K562 (cell line): Measurements from ENCODE around the gene CD9. TPM values are rescaled to one million over a fixed set of nuclear protein-coding genes. Genes with fewer than 3 reads are reported as not detected.

ENCODE experiments used
- ATAC-seq: fragments of 200-7000 bp; cut with Tn5 transposase; 3 replicates; pipeline ENCODE4 v1.9.1; 2020; ENCODE audit warnings: moderate library complexity
- BruUV-seq: library from RNA; stranded (reverse); fragments of 400-500 nt; replicated peaks from 2 replicates; lab custom pipeline; 2021; lab: Mats Ljungman, UMichigan
- CTCF ChIA-PET: fragments of 300-600 bp; formaldehyde crosslinking; extraction: SDS; loops from one replicate; lab custom pipeline; 2021; ENCODE audit warnings: low intra/inter-chr PET ratio; lab: Yijun Ruan, JAX
- POLR2A ChIA-PET: fragments of 300-600, 350-650 bp; sonication (Branson Sonifier 250); formaldehyde crosslinking; extraction: SDS; loops from one replicate; lab custom pipeline; 2021; ENCODE audit warnings: antibody characterized with exemption, inconsistent platforms; lab: Yijun Ruan, JAX
- DNase-seq, 4 experiments: peaks; one replicate each; pipeline versions ENCODE4 v3.0.0 to v3.0.0-alpha.2; 2011 to 2018; ENCODE audit warnings: low spot score in 3 of 4, mixed read lengths in 3 of 4; ENCODE audit errors: extremely low read depth in 1 of 4
- FAIRE-seq: peaks from 2 replicates; lab custom pipeline; 2011; peaks lifted over from hg19 to GRCh38; lab: Jason Lieb, UNC
- H2AFZ ChIP-seq: 2 replicates; pipeline ENCODE4 v1.6.0; 2011; ENCODE audit warnings: low read depth, low read length, control low read depth, inconsistent platforms
- H3K27ac ChIP-seq: fragments of 200-600 bp; 3 replicates; pipeline ENCODE4 v1.8.0; 2011; ENCODE audit warnings: low read depth, mild to moderate bottlenecking, control low read depth, inconsistent platforms, low read length, moderate library complexity, mixed read lengths; ENCODE audit errors: extremely low read depth
- H3K27me3 ChIP-seq, 2 experiments: fragments of 300-600 bp in 1 of 2; 2 replicates in 1 of 2; 3 replicates in 1 of 2; pipeline versions ENCODE4 v1.6.0 to v1.8.0; 2011; ENCODE audit warnings: inconsistent platforms in 2 of 2, low read length in 2 of 2, mild to moderate bottlenecking in 1 of 2, mixed read lengths in 1 of 2, moderate library complexity in 1 of 2; ENCODE audit not compliant: control insufficient read depth in 2 of 2, insufficient read depth in 2 of 2
- H3K36me3 ChIP-seq: fragments of 300-600 bp; 3 replicates; pipeline ENCODE4 v1.8.0; 2011; ENCODE audit warnings: mild to moderate bottlenecking, low read length, inconsistent platforms; ENCODE audit not compliant: control insufficient read depth, insufficient read depth
- H3K4me1 ChIP-seq, 2 experiments: fragments of 200-600 bp in 1 of 2; replicated peaks in 1 of 2; 2 replicates in 1 of 2; 3 replicates in 1 of 2; pipeline versions ENCODE4 v1.5.1 to v1.8.0; 2011; ENCODE audit warnings: inconsistent platforms in 2 of 2, low read length in 2 of 2, mild to moderate bottlenecking in 1 of 2, mixed read lengths in 1 of 2, moderate library complexity in 1 of 2; ENCODE audit not compliant: control insufficient read depth in 2 of 2, insufficient read depth in 2 of 2
- H3K4me2 ChIP-seq: 2 replicates; pipeline ENCODE4 v1.6.1; 2011; ENCODE audit warnings: low read length, control low read depth, inconsistent platforms, mixed read lengths; ENCODE audit not compliant: insufficient read depth
- H3K4me3 ChIP-seq: fragments of 200-600 bp; sonication (generic), shearing (Covaris generic); 2 replicates; pipeline ENCODE4 v1.5.1; 2016; ENCODE audit warnings: control low read depth, inconsistent platforms
- H3K79me2 ChIP-seq: fragments of 200-600 bp; 3 replicates; pipeline ENCODE4 v1.8.0; 2011; ENCODE audit warnings: low read length, inconsistent platforms; ENCODE audit not compliant: control insufficient read depth, insufficient read depth
- H3K9ac ChIP-seq, 2 experiments: 2 replicates each; pipeline versions ENCODE4 v1.6.0 to v1.6.1; 2011; ENCODE audit warnings: low read depth in 2 of 2, low read length in 2 of 2, control low read depth in 1 of 2, inconsistent platforms in 1 of 2, mild to moderate bottlenecking in 1 of 2, mixed read lengths in 1 of 2; ENCODE audit not compliant: insufficient read depth in 1 of 2
- H3K9me1 ChIP-seq: one replicate; pipeline ENCODE4 v1.6.0; 2011; ENCODE audit warnings: inconsistent platforms, mild to moderate bottlenecking, low read length, moderate library complexity; ENCODE audit not compliant: control insufficient read depth, insufficient read depth
- H3K9me3 ChIP-seq: replicated peaks from 2 replicates; pipeline ENCODE4 v1.5.1; 2011; ENCODE audit warnings: low read depth, low read length, inconsistent platforms; ENCODE audit not compliant: control insufficient read depth, insufficient read depth
- H4K20me1 ChIP-seq: replicated peaks from 2 replicates; pipeline ENCODE4 v1.6.1; 2011; ENCODE audit warnings: low read length, inconsistent platforms, mixed read lengths; ENCODE audit not compliant: control insufficient read depth, insufficient read depth
- CEBPZ ChIP-seq: fragments of 150-350 bp; IDR thresholded peaks from 2 replicates; pipeline ENCODE4 v1.6.1; 2014; ENCODE audit warnings: low read depth, mild to moderate bottlenecking, low read length, borderline replicate concordance
- CSDE1 ChIP-seq, 2 experiments: fragments of 450-650 bp; IDR thresholded peaks; 2 replicates each; pipeline ENCODE4 v1.6.1; 2016; ENCODE audit warnings: mild to moderate bottlenecking in 1 of 2
- ELF1 ChIP-seq: fragments of 200-800 bp; sonication (Bioruptor generic); IDR thresholded peaks from 2 replicates; pipeline ENCODE4 v1.6.1; 2016; ENCODE audit warnings: missing genetic modification characterization, missing compliant biosample characterization
- ELF2 ChIP-seq: fragments of 250-450 bp; sonication (Bioruptor Pico); IDR thresholded peaks from 2 replicates; pipeline ENCODE4 v1.5.0; 2021; ENCODE audit warnings: mild to moderate bottlenecking
- ERF ChIP-seq: fragments of 450-650 bp; formaldehyde crosslinking; IDR thresholded peaks from 2 replicates; pipeline ENCODE4 v1.4.0; 2020; ENCODE audit warnings: mild to moderate bottlenecking, mixed read lengths
- GABPA ChIP-seq: fragments of 200-800 bp; sonication (Bioruptor generic); conservative IDR thresholded peaks from 2 replicates; pipeline ENCODE4 v1.6.1; 2016; ENCODE audit warnings: low read depth, missing genetic modification characterization, missing compliant biosample characterization
- NELFE ChIP-seq: IDR thresholded peaks from 2 replicates; pipeline ENCODE4 v1.6.1; 2011; ENCODE audit warnings: mild to moderate bottlenecking; ENCODE audit not compliant: insufficient read depth, insufficient read length
- PHF8 ChIP-seq: fragments of 200-600 bp; sonication (generic); IDR thresholded peaks from 2 replicates; pipeline ENCODE4 v1.6.1; 2012; ENCODE audit warnings: mixed run types, mild to moderate bottlenecking, inconsistent platforms, low read length, moderate library complexity, borderline replicate concordance
- SREBF1 ChIP-seq: fragments of 150-350 bp; IDR thresholded peaks from 2 replicates; pipeline ENCODE4 v1.6.1; 2014; ENCODE audit warnings: antibody characterized with exemption, low read depth, low read length, borderline replicate concordance
- STAT5B ChIP-seq: fragments of 250-450 bp; sonication (Bioruptor Pico); IDR thresholded peaks from 2 replicates; pipeline ENCODE4 v1.8.0; 2021; ENCODE audit warnings: mild to moderate bottlenecking, inconsistent platforms
- TAF9B ChIP-seq: fragments of 450-650 bp; IDR thresholded peaks from 2 replicates; pipeline ENCODE4 v1.6.1; 2018; ENCODE audit warnings: mild to moderate bottlenecking; ENCODE audit not compliant: partially characterized antibody
- WGBS: fragments of 100-300 bp; shearing (Covaris generic); methylation state at CpG from one replicate; pipeline ENCODE4 v1.1.6; 2016; ENCODE audit warnings: low coverage, mixed read lengths; ENCODE audit not compliant: insufficient coverage; ENCODE audit errors: missing lambda C conversion rate; 5-methylcytosine and 5-hydroxymethylcytosine counted together
- in situ Hi-C: fragments of 300-500 bp; cut with MboI; formaldehyde crosslinking; loops from 4 replicates; pipeline ENCODE4 v1.15.0; 2018; ENCODE audit warnings: inconsistent platforms, mixed read lengths
- intact Hi-C: fragments of 100-400 bp; cut with micrococcal nuclease; formaldehyde crosslinking; loops from 2 replicates; pipeline ENCODE4 v1.14.2; 2022
- polyA plus RNA-seq, 8 experiments: library from polyadenylated mRNA; depleted of rRNA in 4 of 8; stranded (reverse) in 5 of 8; unstranded in 3 of 8; fragments of >200 nt; fragmentation: Nextera tagmentation in 2 of 8; fragmentation: Illumina TruSeq in 1 of 8; extraction: Ambion mirVana in 2 of 8; extraction: Trizol in 1 of 8; gene quantifications; 2 replicates each; pipeline versions ENCODE4 v1.2.1 to v1.2.3, GENCODE V29; 2011 to 2014; ENCODE audit warnings: inconsistent platforms in 1 of 8, missing spikeins in 1 of 8
- total RNA-seq, 7 experiments: library from RNA; depleted of rRNA in 6 of 7; stranded (reverse); fragments of >200 nt in 6 of 7; fragmentation: Illumina TruSeq in 2 of 7; extraction: Trizol in 2 of 7; gene quantifications; 2 replicates each; pipeline versions ENCODE4 v1.2.1 to v1.2.3, GENCODE V29; 2011 to 2021; ENCODE audit warnings: low replicate concordance in 1 of 7

CD9 gene
- total and polyA plus RNA-seq, 9 of the 15 experiments (the other 6 are each of a cell fraction or from before 2014, with no cell fraction given) = 0.43 to 5.6 (median 0.62) TPM

DNA sequence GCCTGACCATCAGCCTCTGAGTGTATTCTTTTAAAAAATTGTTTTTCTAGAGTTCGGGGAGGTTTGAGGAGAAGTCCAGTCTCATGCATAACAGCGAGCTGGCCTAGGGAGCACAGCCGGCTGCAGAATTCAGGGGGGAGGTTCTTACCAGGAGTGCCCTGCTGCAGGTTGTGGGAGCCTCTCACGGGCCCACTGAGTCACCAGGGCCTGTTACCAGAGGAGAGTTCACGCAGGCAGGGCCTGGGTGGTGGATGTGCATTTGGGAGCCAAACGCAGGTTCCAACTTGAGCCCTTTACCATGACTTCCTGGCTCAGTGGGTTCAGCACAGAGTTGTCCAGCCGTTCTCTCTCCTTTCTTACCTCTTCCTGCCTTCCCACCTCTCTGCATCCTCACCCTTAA, 14.4 kb downstream of the CD9 start:
- no peak overlapping the region for H3K27ac ChIP-seq
- H3K4me3 ChIP-seq = no peak overlapping the region
- H3K4me2 ChIP-seq = no peak overlapping the region
- no peak for DNase-seq
- no peaks in the 10 kb centered on the region for H4K20me1 ChIP-seq
- peak overlapping the region in 1 of 2 experiments; percentile 9; a peak in 1 of 4 replicates for H3K9ac ChIP-seq
- no peak for TF ChIP-seq ERF (CRISPR knock-in tag)
- TF ChIP-seq SREBF1 = no peak
- no peak for TF ChIP-seq PHF8
- no peak for TF ChIP-seq ELF1 (tag)
- TF ChIP-seq CSDE1 (IDR thresholded peaks at IDR 0.05) = no peak
- TF ChIP-seq GABPA (tag) = no peak
- no peak for TF ChIP-seq TAF9B
- no peak for TF ChIP-seq STAT5B
- no peak for TF ChIP-seq CEBPZ
- no peak for TF ChIP-seq NELFE
- no peak for TF ChIP-seq ELF2
- in situ Hi-C loops (no loop called here), intact Hi-C loops (no loop called here)
- no peaks in the 10 kb centered on the region for H3K36me3 ChIP-seq
- BruUV-seq = no TSS peak
- POLR2A ChIA-PET = interaction anchor here (1.9 kb wide), 1 partner anchor 11 kb away, joined by 4 read pairs; no protein-coding TSS in a partner anchor
- peaks cover 10 to 59% of the 10 kb centered on the region in 2 experiments for H3K27me3 ChIP-seq
- no peaks in the 10 kb centered on the region for H3K4me1 ChIP-seq
- no peak overlapping the region for H2AFZ ChIP-seq
- ATAC-seq = no peak
- H3K9me1 ChIP-seq = no peaks in the 10 kb centered on the region
- no peak for FAIRE-seq
- 3% methylated on average over 6 of the region's 7 CpGs for WGBS
- CTCF ChIA-PET = no interaction called here
- no peaks in the 10 kb centered on the region for H3K9me3 ChIP-seq
- no peaks in the 10 kb centered on the region for H3K79me2 ChIP-seq
